ENCODE measurements around the gene KNCN. TPM values are rescaled to one million over a fixed set of nuclear protein-coding genes. Genes with fewer than 3 reads are reported as not detected.

The KNCN gene
- polyA plus RNA-seq, 3 donors, result not detected

GRCh38 chr1:46549697-46550681 lies 1.5 kb downstream of the KNCN start:
- no peaks in the 10 kb centered on the region for H3K4me1 ChIP-seq (ENCODE audit: control insufficient read depth in 1 of 2, insufficient read depth in 2 of 2, low read length in 2 of 2)
- H3K4me2 ChIP-seq (replicated peaks; ENCODE audit: extremely low read depth, low read length, poor library complexity, severe bottlenecking), result no peak overlapping the region
- H3K9me3 ChIP-seq (replicated peaks in 1 of 2; ENCODE audit: control insufficient read depth in 1 of 2, insufficient read depth in 1 of 2, low read length in 2 of 2), result peaks cover 0 to 5% of the 10 kb centered on the region in 2 donors
- intact Hi-C loops (cut with micrococcal nuclease), result no loop called here
- peaks cover 6 to 12% of the 10 kb centered on the region in 2 donors for H3K27me3 ChIP-seq (ENCODE audit: control insufficient read depth in 2 of 2, insufficient read depth in 2 of 2, low read length in 2 of 2)
- Mint-ChIP-seq H3K27ac (peak overlapping the region in 3 of 7 donors; percentile 48 to 70 (median 60)), H3K4me3 (no peak overlapping the region), H3K27me3 (ENCODE audit: low read depth in 3 of 3) (peaks cover 24 to 25% (median 24%) of the 10 kb centered on the region in 3 donors), H3K36me3 (peaks cover 0 to 1% of the 10 kb centered on the region in 2 donors), H3K9me3 (peaks cover 0 to 2% (median 0%) of the 10 kb centered on the region in 7 donors), H3K4me1 (peaks cover 13% of the 10 kb centered on the region)
- H4K20me1 ChIP-seq (ENCODE audit: insufficient read depth, low read length), result no peaks in the 10 kb centered on the region
- 61% methylated on average over 12 of the region's 20 CpGs for WGBS (ENCODE audit: insufficient coverage)
- H3K4me3 ChIP-seq (replicated peaks in 1 of 3; ENCODE audit: low read depth in 2 of 3, low read length in 3 of 3), result no peak overlapping the region
- no peak for TF ChIP-seq CTCF (IDR thresholded peaks at IDR 0.05)
- no peaks in the 10 kb centered on the region for H3K79me2 ChIP-seq (ENCODE audit: insufficient read depth, low read length)
- no peak overlapping the region for H3K9ac ChIP-seq (ENCODE audit: insufficient read depth, low read length, poor library complexity, severe bottlenecking)
- H2AFZ ChIP-seq (ENCODE audit: insufficient read depth, low read depth, low read length, poor library complexity, severe bottlenecking), result no peak overlapping the region
- H3K27ac ChIP-seq (ENCODE audit: low read depth in 1 of 2, low read length in 2 of 2), result no peak overlapping the region
- no peak for DNase-seq
- H3K36me3 ChIP-seq (replicated peaks in 1 of 2; ENCODE audit: control insufficient read depth in 1 of 2, insufficient read depth in 2 of 2, low read length in 2 of 2), result no peaks in the 10 kb centered on the region

GRCh38 chr1:46547481-46548383 lies 3.7 kb downstream of the KNCN start:
- Histone ChIP-seq H3K27me3 (ENCODE audit: control insufficient read depth in 2 of 2, insufficient read depth in 2 of 2, low read length in 2 of 2) (peaks cover 23 to 34% of the 10 kb centered on the region in 2 donors), H3K36me3 (replicated peaks in 1 of 2; ENCODE audit: control insufficient read depth in 1 of 2, insufficient read depth in 2 of 2, low read length in 2 of 2) (no peaks in the 10 kb centered on the region), H3K4me2 (replicated peaks; ENCODE audit: extremely low read depth, low read length, poor library complexity, severe bottlenecking) (no peak overlapping the region), H4K20me1 (ENCODE audit: insufficient read depth, low read length) (no peaks in the 10 kb centered on the region), H3K4me3 (replicated peaks in 1 of 3; ENCODE audit: low read depth in 2 of 3, low read length in 3 of 3) (no peak overlapping the region), H3K9ac (ENCODE audit: insufficient read depth, low read length, poor library complexity, severe bottlenecking) (no peak overlapping the region), H3K27ac (ENCODE audit: low read depth in 1 of 2, low read length in 2 of 2) (no peak overlapping the region), H3K79me2 (ENCODE audit: insufficient read depth, low read length) (no peaks in the 10 kb centered on the region), H2AFZ (ENCODE audit: insufficient read depth, low read depth, low read length, poor library complexity, severe bottlenecking) (no peak overlapping the region), H3K4me1 (ENCODE audit: control insufficient read depth in 1 of 2, insufficient read depth in 2 of 2, low read length in 2 of 2) (no peaks in the 10 kb centered on the region), H3K9me3 (replicated peaks in 1 of 2; ENCODE audit: control insufficient read depth in 1 of 2, insufficient read depth in 1 of 2, low read length in 2 of 2) (peaks cover 0 to 10% of the 10 kb centered on the region in 2 donors)
- peak in 2 of 3 donors; percentile 11 to 20 for DNase-seq
- no peak overlapping the region for H3K4me3 Mint-ChIP-seq
- H3K4me1 Mint-ChIP-seq, result peaks cover 15% of the 10 kb centered on the region
- peaks cover 45 to 48% (median 45%) of the 10 kb centered on the region in 3 donors for H3K27me3 Mint-ChIP-seq (ENCODE audit: low read depth in 3 of 3)
- intact Hi-C loops (cut with micrococcal nuclease), result no loop called here
- H3K27ac Mint-ChIP-seq, result no peak overlapping the region
- peaks cover 0 to 7% of the 10 kb centered on the region in 2 donors for H3K36me3 Mint-ChIP-seq
- H3K9me3 Mint-ChIP-seq, result peaks cover 0 to 10% (median 2%) of the 10 kb centered on the region in 7 donors
- peak; percentile 58 for TF ChIP-seq CTCF (IDR thresholded peaks at IDR 0.05)
- 88% methylated on average over 17 of the region's 22 CpGs for WGBS (ENCODE audit: insufficient coverage)
